ENCODE data around the gene BACE1-AS. TPM values are rescaled to one million over a fixed set of nuclear protein-coding genes. Genes with fewer than 3 reads are reported as not detected.
"Not testable (repeated sequence)": the region's sequence is repeated elsewhere in the genome, so short reads cannot be mapped to it uniquely, and the experiment has no call there.

Gene BACE1-AS
- total RNA-seq: 6.8 and 7.0 TPM in 2 replicates

- intact Hi-C loops (cut with micrococcal nuclease): no loop called here
These were observed at the start of gene BACE1-AS for GRCh38 chr11:117290809-117291396. Gene BACE1-AS (plus strand): TSS chr11:117291346.

GRCh38 chr11:117248341-117248740 lies 42.8 kb upstream of the BACE1-AS start:
- intact Hi-C loops (cut with micrococcal nuclease): no loop called here

GRCh38 chr11:117249571-117249970 lies 41.6 kb upstream of the BACE1-AS start:
- intact Hi-C loops (cut with micrococcal nuclease): no loop called here

- intact Hi-C loops (cut with micrococcal nuclease): no loop called here
These were observed 39.6 kb upstream of the BACE1-AS start for GRCh38 chr11:117251506-117251905.

GRCh38 chr11:117255966-117256365 lies 35.2 kb upstream of the BACE1-AS start:
- intact Hi-C loops (cut with micrococcal nuclease): no loop called here

- intact Hi-C loops (cut with micrococcal nuclease): no loop called here
These were observed 34.6 kb upstream of the BACE1-AS start for GRCh38 chr11:117256573-117256972.

- intact Hi-C loops (cut with micrococcal nuclease): no loop called here
These were observed 32.6 kb upstream of the BACE1-AS start for GRCh38 chr11:117258576-117258975.

- intact Hi-C loops (cut with micrococcal nuclease): no loop called here
These were observed 31.7 kb upstream of the BACE1-AS start for GRCh38 chr11:117259417-117259816.

- intact Hi-C loops (cut with micrococcal nuclease): not testable (repeated sequence)
These were observed 26.4 kb upstream of the BACE1-AS start for GRCh38 chr11:117264624-117265323.

GRCh38 chr11:117265745-117266144 lies 25.4 kb upstream of the BACE1-AS start:
- intact Hi-C loops (cut with micrococcal nuclease): no loop called here

GRCh38 chr11:117269856-117270255 lies 21.3 kb upstream of the BACE1-AS start:
- intact Hi-C loops (cut with micrococcal nuclease): no loop called here

GRCh38 chr11:117271208-117271607 lies 19.9 kb upstream of the BACE1-AS start:
- intact Hi-C loops (cut with micrococcal nuclease): no loop called here

- intact Hi-C loops (cut with micrococcal nuclease): not testable (repeated sequence)
These were observed 19.0 kb upstream of the BACE1-AS start for GRCh38 chr11:117272175-117272574.

- intact Hi-C loops (cut with micrococcal nuclease): no loop called here
These were observed 17.4 kb upstream of the BACE1-AS start for GRCh38 chr11:117273550-117274289.

GRCh38 chr11:117278347-117278746 lies 12.8 kb upstream of the BACE1-AS start:
- intact Hi-C loops (cut with micrococcal nuclease): no loop called here

- intact Hi-C loops (cut with micrococcal nuclease): no loop called here
These were observed 11.3 kb upstream of the BACE1-AS start for GRCh38 chr11:117279711-117280376.

- intact Hi-C loops (cut with micrococcal nuclease): no loop called here
These were observed 10.0 kb upstream of the BACE1-AS start for GRCh38 chr11:117281159-117281558.

- intact Hi-C loops (cut with micrococcal nuclease): no loop called here
These were observed 9.3 kb upstream of the BACE1-AS start for GRCh38 chr11:117281869-117282268.

GRCh38 chr11:117282956-117283355 lies 8.2 kb upstream of the BACE1-AS start:
- intact Hi-C loops (cut with micrococcal nuclease): no loop called here

- intact Hi-C loops (cut with micrococcal nuclease): no loop called here
These were observed 7.1 kb upstream of the BACE1-AS start for GRCh38 chr11:117284053-117284452.

- intact Hi-C loops (cut with micrococcal nuclease): no loop called here
These were observed 4.6 kb upstream of the BACE1-AS start for GRCh38 chr11:117286588-117286987.

- intact Hi-C loops (cut with micrococcal nuclease): no loop called here
These were observed 3.5 kb upstream of the BACE1-AS start for GRCh38 chr11:117287668-117288067.
